Parathyroid adenoma (tissue), 2 donors: ENCODE data around the gene RELB.

Experiments
- H2AFZ ChIP-seq: fragments of 300-600 bp; sonication (generic); one replicate; pipeline ENCODE4 v1.7.0; 2017; ENCODE audit warnings: antibody characterized with exemption, mild to moderate bottlenecking
- H3K27ac ChIP-seq: fragments of 300-600 bp; sonication (generic); one replicate; pipeline ENCODE4 v1.7.0; 2017
- H3K27me3 ChIP-seq: fragments of 300-600 bp; sonication (generic); one replicate; pipeline ENCODE4 v1.7.0; 2017; ENCODE audit warnings: low read length; ENCODE audit not compliant: control insufficient read depth, insufficient read depth
- H3K36me3 ChIP-seq: fragments of 300-600 bp; sonication (generic); one replicate; pipeline ENCODE4 v1.7.0; 2017; ENCODE audit warnings: low read length; ENCODE audit not compliant: control insufficient read depth, insufficient read depth
- H3K4me1 ChIP-seq: fragments of 300-600 bp; sonication (generic); one replicate; pipeline ENCODE4 v1.7.0; 2017; ENCODE audit warnings: control low read depth
- H3K4me2 ChIP-seq: fragments of 300-600 bp; sonication (generic); one replicate; pipeline ENCODE4 v1.7.0; 2017; ENCODE audit warnings: low read length
- H3K4me3 ChIP-seq: fragments of 300-600 bp; sonication (generic); one replicate; pipeline ENCODE4 v1.7.0; 2017; ENCODE audit warnings: low read depth, low read length
- H3K79me2 ChIP-seq: fragments of 300-600 bp; sonication (generic); one replicate; pipeline ENCODE4 v1.7.0; 2017; ENCODE audit warnings: control low read depth
- H3K9ac ChIP-seq: fragments of 300-600 bp; sonication (generic); one replicate; pipeline ENCODE4 v1.7.0; 2017; ENCODE audit warnings: mild to moderate bottlenecking
- H3K9me3 ChIP-seq: fragments of 300-600 bp; sonication (generic); one replicate; pipeline ENCODE4 v1.7.0; 2017; ENCODE audit warnings: low read length; ENCODE audit not compliant: control insufficient read depth
- TF ChIP-seq, protein P1 (sequence below): fragments of 300-600 bp; sonication (generic); IDR thresholded peaks from one replicate; pipeline ENCODE4 v1.7.0; 2017; ENCODE audit warnings: antibody characterized with exemption, mild to moderate bottlenecking
- donor health status: primary hyperparathyroidism.

RELB gene

DNA sequence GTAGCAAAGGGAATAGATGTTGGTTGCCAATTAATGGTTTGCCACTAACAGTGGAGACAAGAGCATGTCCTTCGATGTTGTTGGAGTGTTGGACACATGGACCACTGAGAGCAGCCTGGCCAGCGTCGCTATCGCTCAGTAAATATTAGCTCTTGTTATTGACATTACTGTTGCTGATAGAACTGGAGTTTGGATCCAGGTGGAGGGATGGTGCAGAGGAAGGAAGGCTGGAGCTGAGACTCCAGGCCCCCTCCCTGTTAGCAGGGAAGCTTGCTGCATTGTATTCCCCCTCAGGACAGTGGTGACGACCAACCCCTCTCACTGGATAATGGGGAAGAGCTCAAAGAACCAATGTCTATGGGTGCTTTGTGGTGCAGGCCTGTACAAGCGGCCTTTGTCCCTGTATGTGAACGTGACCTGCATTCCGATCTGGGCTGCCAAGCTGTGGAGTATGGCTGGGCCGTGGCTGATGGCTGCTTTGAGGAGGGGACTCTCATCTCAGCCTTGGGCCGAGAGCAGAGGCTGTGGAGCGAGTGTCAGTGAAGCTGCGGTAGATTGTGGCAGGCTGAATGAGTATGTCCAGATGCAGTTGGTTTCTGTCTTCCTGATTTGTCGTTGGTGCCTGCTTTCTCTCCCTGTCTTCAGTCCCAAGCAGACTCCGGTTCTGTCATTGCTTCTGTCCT is 44.5 kb downstream of the RELB start:
- no peak overlapping the region for H3K27ac ChIP-seq
- TF ChIP-seq, protein P1, sequence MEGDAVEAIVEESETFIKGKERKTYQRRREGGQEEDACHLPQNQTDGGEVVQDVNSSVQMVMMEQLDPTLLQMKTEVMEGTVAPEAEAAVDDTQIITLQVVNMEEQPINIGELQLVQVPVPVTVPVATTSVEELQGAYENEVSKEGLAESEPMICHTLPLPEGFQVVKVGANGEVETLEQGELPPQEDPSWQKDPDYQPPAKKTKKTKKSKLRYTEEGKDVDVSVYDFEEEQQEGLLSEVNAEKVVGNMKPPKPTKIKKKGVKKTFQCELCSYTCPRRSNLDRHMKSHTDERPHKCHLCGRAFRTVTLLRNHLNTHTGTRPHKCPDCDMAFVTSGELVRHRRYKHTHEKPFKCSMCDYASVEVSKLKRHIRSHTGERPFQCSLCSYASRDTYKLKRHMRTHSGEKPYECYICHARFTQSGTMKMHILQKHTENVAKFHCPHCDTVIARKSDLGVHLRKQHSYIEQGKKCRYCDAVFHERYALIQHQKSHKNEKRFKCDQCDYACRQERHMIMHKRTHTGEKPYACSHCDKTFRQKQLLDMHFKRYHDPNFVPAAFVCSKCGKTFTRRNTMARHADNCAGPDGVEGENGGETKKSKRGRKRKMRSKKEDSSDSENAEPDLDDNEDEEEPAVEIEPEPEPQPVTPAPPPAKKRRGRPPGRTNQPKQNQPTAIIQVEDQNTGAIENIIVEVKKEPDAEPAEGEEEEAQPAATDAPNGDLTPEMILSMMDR = no peak
- H3K27me3 ChIP-seq = no peaks in the 10 kb centered on the region
- no peak overlapping the region for H2AFZ ChIP-seq
- H3K4me1 ChIP-seq = no peaks in the 10 kb centered on the region
- H3K4me3 ChIP-seq = no peak overlapping the region
- H3K9ac ChIP-seq = no peak overlapping the region
- no peaks in the 10 kb centered on the region for H3K36me3 ChIP-seq
- H3K9me3 ChIP-seq = no peaks in the 10 kb centered on the region
- H3K4me2 ChIP-seq = no peak overlapping the region
- peaks cover 77% of the 10 kb centered on the region for H3K79me2 ChIP-seq

DNA sequence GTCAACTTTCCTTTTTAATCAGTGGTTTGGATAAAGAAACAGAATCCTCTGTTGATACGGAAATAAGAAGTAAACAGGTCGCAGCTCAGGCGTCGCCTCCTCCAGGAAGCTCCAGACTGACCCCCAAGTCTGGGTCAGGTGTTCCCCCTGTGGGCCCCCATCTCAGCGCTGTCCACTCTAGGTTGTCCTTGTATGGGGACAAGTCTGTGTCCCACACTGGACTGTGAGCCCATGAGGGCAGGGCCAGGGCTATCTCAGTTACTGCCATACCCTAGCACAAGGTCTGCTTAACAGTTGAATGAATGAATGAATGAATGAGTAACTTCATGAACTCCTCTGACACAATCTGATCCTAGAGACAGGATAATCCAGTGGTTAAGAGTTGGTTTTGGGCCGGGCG is 45.1 kb downstream of the RELB start:
- Histone ChIP-seq H3K79me2 (peaks cover 78% of the 10 kb centered on the region), H3K27ac (no peak overlapping the region), H3K9ac (no peak overlapping the region), H3K4me2 (no peak overlapping the region), H3K4me1 (no peaks in the 10 kb centered on the region), H3K9me3 (no peaks in the 10 kb centered on the region), H2AFZ (no peak overlapping the region), H3K36me3 (no peaks in the 10 kb centered on the region), H3K27me3 (no peaks in the 10 kb centered on the region), H3K4me3 (no peak overlapping the region)
- TF ChIP-seq, protein P1 = no peak

DNA sequence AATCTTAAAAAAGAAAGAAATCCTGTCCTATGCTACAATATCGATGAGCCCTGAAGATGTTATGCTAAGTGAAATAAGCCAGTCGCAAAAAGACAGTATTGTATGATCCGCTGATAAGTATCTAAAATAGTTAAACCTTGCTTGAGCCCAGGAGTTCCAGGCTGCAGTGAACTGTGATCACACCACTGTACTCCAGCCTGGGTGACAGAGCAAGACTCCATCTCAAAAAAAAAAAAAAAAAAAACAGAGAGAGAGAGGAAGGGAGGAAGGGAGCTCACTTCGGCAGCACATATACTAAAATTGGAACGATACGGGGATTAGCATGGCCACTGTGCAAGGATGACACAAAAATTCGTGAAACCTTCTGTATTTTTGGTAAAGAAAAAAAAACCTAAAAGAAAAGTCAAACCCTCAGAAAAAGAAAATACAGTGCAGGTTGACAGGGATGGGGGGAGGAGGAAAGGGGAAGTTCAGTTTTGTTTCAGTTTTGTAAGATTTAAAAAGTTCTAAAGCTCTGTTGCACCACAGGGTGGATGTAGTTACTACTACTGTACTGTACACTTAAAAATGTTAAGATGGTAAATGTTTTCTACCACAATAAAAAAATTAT is 46.0 kb downstream of the RELB start:
- H3K9me3 ChIP-seq = no peaks in the 10 kb centered on the region
- H3K79me2 ChIP-seq = peaks cover 78% of the 10 kb centered on the region
- H3K9ac ChIP-seq = no peak overlapping the region
- H2AFZ ChIP-seq = no peak overlapping the region
- H3K4me1 ChIP-seq = no peaks in the 10 kb centered on the region
- H3K27ac ChIP-seq = no peak overlapping the region
- H3K4me3 ChIP-seq = no peak overlapping the region
- H3K36me3 ChIP-seq = no peaks in the 10 kb centered on the region
- TF ChIP-seq, protein P1 = no peak
- no peak overlapping the region for H3K4me2 ChIP-seq
- no peaks in the 10 kb centered on the region for H3K27me3 ChIP-seq

DNA sequence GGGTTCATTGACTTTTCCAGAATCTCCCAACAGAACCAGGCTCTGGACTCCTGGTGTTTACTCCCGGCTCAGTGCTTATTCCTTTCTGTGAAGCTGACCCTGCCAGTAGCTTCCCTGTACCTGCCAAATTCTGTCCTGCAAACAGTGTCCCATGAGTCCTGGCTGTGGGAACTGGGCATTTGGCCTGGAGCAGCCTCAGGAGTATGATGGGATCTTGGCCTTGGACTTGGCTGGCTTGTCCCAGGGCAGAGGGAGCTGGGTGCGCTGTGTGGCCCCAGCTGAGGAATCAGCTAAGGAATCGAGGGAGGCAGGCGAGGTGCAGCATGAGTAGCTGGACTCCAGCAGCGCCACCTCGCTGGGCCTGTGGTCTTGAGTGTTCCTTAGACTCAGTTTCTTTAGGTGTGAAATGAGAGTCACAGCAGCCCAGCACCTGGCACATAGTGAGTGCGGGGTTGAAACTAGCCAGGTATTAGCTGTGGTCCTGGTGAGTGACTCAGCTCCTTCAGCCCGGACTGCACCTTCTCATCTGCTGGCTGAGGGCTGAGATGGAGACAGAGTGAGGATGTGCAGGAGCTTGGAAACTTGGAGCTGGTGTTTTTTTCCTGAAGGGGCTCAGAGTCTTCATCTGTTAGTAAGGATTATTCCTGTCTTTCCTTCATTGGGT is 47.9 kb downstream of the RELB start:
- Histone ChIP-seq H3K9ac (no peak overlapping the region), H3K4me1 (no peaks in the 10 kb centered on the region), H3K4me3 (no peak overlapping the region), H2AFZ (no peak overlapping the region), H3K9me3 (no peaks in the 10 kb centered on the region), H3K27me3 (no peaks in the 10 kb centered on the region), H3K4me2 (no peak overlapping the region), H3K79me2 (peaks cover 73% of the 10 kb centered on the region), H3K36me3 (no peaks in the 10 kb centered on the region), H3K27ac (no peak overlapping the region)
- TF ChIP-seq, protein P1 = no peak
